ENCODE measurements around the gene POMT2. TPM values are rescaled to one million over a fixed set of nuclear protein-coding genes. Genes with fewer than 3 reads are reported as not detected.

The POMT2 gene
- total RNA-seq, 1 experiment from 2014 or later = 7.1 TPM

DNA sequence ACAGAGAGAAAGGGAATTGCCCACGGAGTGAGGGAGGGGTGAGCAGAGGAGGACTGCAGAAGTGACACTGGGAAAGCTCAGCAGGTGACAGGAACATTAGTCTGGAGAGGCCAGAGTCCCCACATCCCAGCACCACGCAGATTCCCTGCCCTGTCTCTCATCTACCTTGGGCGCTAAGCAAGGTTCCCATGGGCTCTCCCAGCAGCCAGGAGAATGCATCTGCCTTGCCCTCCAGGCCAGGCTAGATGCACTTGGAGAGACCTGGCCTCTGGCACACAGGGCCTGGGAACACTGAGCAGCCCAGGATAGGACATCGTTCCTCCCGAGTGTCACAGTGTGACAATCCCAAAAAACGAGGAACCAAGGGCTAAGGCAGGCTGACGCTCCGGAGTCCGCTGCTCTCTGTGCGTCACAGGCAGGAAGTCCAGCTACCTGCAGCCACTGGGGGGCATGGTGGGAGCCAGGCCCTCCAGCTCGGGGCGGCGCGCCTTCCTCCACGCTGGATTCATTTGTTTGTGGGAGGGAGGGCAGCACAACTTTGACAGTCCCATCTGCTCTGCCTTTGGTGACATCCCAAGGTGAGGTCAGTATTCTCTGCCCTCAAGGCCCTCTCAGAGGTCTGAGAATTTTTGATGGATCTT is 44.3 kb downstream of the POMT2 start:
- Histone ChIP-seq H3K9me3 (replicated peaks) (no peaks in the 10 kb centered on the region), H3K27ac (no peak overlapping the region), H3K4me3 (no peak overlapping the region), H3K4me1 (replicated peaks) (no peaks in the 10 kb centered on the region), H3K36me3 (no peaks in the 10 kb centered on the region), H3K27me3 (replicated peaks) (peaks cover 1% of the 10 kb centered on the region)
- DNase-seq (ENCODE audit: low read depth in 1 of 2, low spot score in 2 of 2) = no peak

DNA sequence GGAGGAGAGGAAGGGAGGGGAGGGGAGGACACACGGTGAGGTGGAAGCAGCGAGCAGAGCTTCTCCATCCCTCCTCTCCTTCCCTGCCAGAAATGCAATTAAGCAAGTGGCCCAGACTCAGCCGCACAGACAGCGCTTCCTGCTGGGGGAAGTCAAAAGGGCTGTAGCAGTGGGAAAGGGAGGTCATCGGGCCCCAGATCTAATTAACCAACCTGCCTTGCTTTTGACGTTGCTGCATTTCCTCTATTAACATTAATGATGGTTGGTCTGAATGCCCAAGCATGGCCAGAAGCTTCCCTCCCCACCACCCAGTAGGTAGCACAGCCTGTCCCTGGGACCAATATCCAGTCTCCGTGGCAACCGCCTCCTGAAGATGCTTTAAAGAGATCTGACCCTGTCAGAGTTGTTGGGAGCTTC is 45.1 kb downstream of the POMT2 start:
- H3K27ac ChIP-seq = no peak overlapping the region
- H3K4me3 ChIP-seq = no peak overlapping the region
- H3K27me3 ChIP-seq (replicated peaks) = peaks cover 9% of the 10 kb centered on the region
- DNase-seq (ENCODE audit: low read depth in 1 of 2, low spot score in 2 of 2) = no peak
- H3K9me3 ChIP-seq (replicated peaks) = no peaks in the 10 kb centered on the region
- no peaks in the 10 kb centered on the region for H3K36me3 ChIP-seq
- no peaks in the 10 kb centered on the region for H3K4me1 ChIP-seq (replicated peaks)

DNA sequence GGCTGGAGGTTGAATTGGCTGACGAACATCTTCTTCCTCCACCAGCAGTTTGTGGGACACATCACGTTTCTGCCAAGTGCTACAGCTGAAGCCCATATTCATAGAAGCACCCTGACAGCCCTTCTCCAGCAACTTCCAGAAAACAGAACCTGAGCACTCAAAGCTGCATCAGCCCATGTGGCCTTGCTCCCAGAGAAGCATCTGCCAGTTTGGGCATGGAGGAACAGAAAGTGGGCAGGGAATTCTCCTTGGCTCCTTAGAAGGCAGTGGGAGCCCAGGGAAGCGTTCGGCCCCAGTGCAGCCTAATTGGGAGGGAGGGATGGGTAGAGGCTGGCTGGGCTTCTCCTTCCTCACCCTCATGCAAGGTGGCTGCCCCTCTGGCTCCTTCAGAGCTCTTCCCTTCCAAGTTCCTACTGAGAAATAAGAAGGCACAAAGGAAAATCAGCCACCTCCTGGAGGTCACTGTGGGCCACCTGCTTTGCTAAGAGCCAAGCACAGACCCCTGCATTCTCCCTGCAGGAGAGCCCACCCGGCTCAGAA is 45.6 kb downstream of the POMT2 start:
- no peaks in the 10 kb centered on the region for H3K4me1 ChIP-seq (replicated peaks)
- no peaks in the 10 kb centered on the region for H3K9me3 ChIP-seq (replicated peaks)
- H3K27me3 ChIP-seq (replicated peaks) = peaks cover 14% of the 10 kb centered on the region
- no peak for DNase-seq (ENCODE audit: low read depth in 1 of 2, low spot score in 2 of 2)
- no peak overlapping the region for H3K27ac ChIP-seq
- no peak overlapping the region for H3K4me3 ChIP-seq
- no peaks in the 10 kb centered on the region for H3K36me3 ChIP-seq

DNA sequence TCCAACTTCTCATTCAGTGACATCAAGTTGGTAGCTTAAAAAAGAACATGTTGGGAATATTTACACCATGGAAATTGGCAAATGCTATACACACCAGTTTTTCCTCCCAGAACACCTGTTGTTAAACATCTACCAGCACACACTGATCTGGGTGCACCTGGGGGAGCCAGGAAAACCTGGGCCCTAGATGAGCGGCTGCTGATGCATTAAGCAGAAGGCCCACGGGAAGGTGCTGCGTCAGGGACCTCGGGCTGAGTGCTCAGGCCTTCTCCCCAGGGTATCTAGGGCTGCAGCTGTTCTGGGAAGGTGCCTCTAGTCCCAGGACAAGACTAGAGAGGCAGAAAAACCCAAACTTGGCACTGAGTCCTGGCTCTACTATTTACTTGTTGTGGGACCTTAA is 46.9 kb downstream of the POMT2 start:
- H3K27me3 ChIP-seq (replicated peaks) = peaks cover 25% of the 10 kb centered on the region
- H3K4me1 ChIP-seq (replicated peaks) = no peaks in the 10 kb centered on the region
- no peak overlapping the region for H3K27ac ChIP-seq
- H3K4me3 ChIP-seq = no peak overlapping the region
- no peaks in the 10 kb centered on the region for H3K9me3 ChIP-seq (replicated peaks)
- no peak for DNase-seq (ENCODE audit: low read depth in 1 of 2, low spot score in 2 of 2)
- no peaks in the 10 kb centered on the region for H3K36me3 ChIP-seq

DNA sequence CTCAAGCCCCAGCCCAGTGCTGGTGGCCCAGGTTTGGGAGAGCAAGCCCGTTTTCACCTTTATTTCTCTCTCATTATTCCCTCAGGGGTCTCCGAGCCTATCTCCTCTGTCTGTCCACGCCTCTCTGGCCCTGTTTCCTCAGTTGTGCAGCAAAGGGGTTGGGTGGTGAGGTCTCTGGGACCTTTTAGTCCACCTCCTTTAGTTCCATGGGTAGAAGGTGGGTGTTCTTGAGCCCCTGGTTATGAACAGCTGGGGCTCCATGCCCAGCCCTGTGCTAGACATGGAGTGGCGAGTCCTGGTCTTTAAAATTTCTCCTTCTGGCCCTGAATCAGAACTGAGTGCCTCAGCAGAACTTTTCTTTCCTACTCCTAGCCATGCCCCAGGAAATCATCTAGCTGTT is 48.4 kb downstream of the POMT2 start:
- Histone ChIP-seq H3K27ac (no peak overlapping the region), H3K9me3 (replicated peaks) (no peaks in the 10 kb centered on the region), H3K27me3 (replicated peaks) (peaks cover 28% of the 10 kb centered on the region), H3K36me3 (no peaks in the 10 kb centered on the region), H3K4me1 (replicated peaks) (no peaks in the 10 kb centered on the region), H3K4me3 (no peak overlapping the region)
- DNase-seq (ENCODE audit: low read depth in 1 of 2, low spot score in 2 of 2) = no peak

DNA sequence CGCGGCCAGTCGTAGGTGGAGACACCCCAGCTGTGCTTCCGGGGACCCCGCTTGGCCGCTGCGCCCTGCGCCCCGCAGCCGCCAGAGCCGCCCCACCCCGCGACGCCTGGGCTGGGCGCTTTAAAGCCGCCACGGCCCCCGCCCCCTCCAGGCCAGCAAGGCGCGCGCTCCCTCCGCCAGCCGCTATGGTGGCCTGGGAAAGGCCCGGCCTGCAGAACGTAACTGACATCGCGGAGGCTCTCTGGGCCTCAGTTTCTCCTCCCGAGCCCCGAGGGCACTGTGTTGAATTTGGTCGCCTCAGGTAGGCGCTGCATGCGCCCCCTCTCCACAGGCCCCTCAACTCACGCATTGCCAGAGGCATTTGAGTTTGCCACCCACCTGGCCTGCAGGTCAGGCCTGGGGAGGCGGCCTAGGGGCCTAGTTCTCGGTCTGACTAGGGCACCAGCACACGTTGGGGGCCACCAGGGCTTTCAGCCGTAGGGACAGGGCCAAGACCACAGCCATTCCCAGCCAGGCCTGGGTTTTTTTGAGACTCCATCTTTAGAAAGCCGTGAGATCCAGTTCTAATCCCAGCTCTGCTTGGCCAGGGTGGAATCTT is 49.5 kb downstream of the POMT2 start, which contains the start of gene NGB:
TSS of gene NGB (minus strand) at position 94 of the 598 bp plus-strand sequence. CDS start 269 bp downstream, outside the sequence.
- H3K27me3 ChIP-seq (replicated peaks) = peaks cover 28% of the 10 kb centered on the region
- no peaks in the 10 kb centered on the region for H3K36me3 ChIP-seq
- no peaks in the 10 kb centered on the region for H3K4me1 ChIP-seq (replicated peaks)
- H3K4me3 ChIP-seq = no peak within 1 kb of the TSS
- no peak for DNase-seq (ENCODE audit: low read depth in 1 of 2, low spot score in 2 of 2)
- no peaks in the 10 kb centered on the region for H3K9me3 ChIP-seq (replicated peaks)
- H3K27ac ChIP-seq = no peak within 1 kb of the TSS

DNA sequence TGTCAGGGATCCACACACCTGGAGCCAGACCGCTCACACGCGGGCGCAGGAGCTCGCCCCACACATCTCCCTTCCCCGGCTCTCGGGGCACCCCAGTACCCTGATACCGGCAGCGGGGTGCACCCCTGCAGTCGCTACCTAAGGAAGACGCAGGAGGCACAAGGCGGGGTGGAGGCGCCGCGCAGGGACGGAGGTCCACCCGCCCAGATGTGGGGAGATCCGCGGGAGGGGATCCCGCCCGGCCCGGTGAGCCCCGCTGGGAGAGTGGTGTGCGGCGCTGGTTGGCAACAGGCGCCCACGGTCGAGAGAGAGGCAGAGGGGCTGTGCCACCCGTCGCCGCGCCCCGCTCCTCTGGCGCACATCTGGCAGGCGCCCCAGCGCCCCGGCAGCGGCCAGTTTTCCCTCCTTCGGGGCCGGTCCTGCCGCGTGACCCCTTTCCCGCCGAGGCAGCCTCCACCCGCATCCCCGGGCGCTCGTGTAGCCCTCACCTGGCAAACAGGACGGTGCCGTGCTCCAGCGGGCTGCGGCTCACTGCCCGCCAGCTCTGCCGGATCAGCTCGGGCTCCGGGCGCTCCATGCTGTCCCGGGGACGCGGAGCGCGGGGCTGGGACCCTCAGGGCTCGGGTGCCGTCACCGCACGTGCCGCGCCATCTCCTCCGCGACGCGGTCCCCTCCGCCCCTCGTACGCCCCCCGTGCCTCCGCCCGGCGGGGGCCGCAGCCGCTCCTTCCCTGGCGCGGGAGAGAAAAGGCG is 50.1 kb downstream of the POMT2 start:
- Histone ChIP-seq H3K27me3 (replicated peaks) (peaks cover 28% of the 10 kb centered on the region), H3K4me1 (replicated peaks) (no peaks in the 10 kb centered on the region), H3K9me3 (replicated peaks) (no peaks in the 10 kb centered on the region), H3K36me3 (no peaks in the 10 kb centered on the region), H3K27ac (no peak overlapping the region), H3K4me3 (no peak overlapping the region)
- DNase-seq (ENCODE audit: low read depth in 1 of 2, low spot score in 2 of 2) = no peak

DNA sequence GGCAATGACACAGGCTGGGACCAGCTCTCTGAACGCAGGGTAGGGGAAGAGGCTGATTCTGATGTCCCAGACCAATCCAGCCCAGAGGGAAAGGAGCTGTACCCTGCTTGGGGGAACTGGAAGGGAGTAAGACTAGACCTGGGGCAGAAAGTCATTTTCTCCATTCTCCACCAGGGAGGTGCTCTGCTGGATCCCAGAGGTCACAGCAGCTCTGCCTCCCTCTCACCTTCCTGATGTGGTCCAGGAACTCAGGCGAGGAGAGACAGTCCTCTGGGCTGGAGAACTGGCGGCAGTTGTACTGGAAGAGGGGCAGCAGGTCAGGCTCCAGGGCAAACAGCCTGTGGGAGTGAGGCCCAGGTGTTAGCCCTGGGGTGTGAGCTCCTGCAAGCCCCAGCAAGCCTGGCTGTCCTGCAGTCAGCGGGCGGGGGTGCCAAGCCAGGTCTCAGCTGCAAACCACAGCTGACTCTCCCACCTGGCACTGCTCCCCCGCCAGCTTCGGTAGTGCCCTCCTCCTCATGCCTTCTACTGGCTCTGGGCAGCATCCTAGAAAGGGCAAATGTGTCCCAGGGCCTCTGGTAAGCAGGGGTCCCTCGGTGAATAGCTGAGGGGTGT is 51.6 kb downstream of the POMT2 start:
- Histone ChIP-seq H3K4me3 (no peak overlapping the region), H3K27me3 (replicated peaks) (peaks cover 28% of the 10 kb centered on the region), H3K4me1 (replicated peaks) (no peaks in the 10 kb centered on the region), H3K27ac (no peak overlapping the region), H3K9me3 (replicated peaks) (no peaks in the 10 kb centered on the region), H3K36me3 (no peaks in the 10 kb centered on the region)
- peak in 1 of 2 experiments; percentile 31 for DNase-seq (ENCODE audit: low read depth in 1 of 2, low spot score in 2 of 2)

DNA sequence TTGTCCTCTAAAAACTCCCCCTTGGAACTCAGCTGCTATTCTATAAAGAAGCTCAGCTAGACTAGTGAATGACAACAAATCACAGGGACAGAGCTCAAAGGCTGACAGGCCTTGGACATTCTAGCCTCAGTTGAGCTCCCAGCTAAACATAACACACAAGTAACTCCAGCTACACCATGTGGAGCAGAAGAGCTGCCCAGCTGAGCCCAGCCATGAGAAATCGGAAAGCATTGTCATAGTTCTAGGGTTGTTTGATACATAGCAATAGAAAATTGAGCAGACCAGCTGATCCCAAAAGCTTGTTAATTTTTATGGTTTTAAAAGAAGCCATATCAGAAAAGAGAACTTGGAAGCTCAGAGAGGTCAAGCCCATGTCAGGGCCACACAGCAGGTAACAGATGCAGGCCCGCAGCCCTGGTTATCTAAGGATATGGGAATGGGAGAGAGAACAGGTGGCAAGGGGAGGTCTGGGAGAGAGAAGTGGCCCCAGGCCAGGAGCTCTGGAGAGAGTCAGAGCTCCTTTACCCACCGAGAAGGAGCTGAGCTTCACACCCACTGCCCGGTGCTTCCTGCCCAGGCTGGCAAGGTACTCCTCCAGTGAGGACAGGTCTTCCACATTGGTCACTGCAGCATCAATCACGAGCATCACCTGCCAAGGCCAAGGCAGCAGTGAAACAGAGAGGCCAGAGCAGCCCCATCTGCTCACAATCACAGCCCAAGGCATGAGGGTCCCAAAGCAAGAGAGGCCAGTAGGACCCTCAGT is 52.6 kb downstream of the POMT2 start:
- peaks cover 34% of the 10 kb centered on the region for H3K27me3 ChIP-seq (replicated peaks)
- H3K4me3 ChIP-seq = no peak overlapping the region
- no peaks in the 10 kb centered on the region for H3K4me1 ChIP-seq (replicated peaks)
- no peaks in the 10 kb centered on the region for H3K36me3 ChIP-seq
- DNase-seq (ENCODE audit: low read depth in 1 of 2, low spot score in 2 of 2) = peak in 1 of 2 experiments; percentile 33
- no peaks in the 10 kb centered on the region for H3K9me3 ChIP-seq (replicated peaks)
- H3K27ac ChIP-seq = no peak overlapping the region

DNA sequence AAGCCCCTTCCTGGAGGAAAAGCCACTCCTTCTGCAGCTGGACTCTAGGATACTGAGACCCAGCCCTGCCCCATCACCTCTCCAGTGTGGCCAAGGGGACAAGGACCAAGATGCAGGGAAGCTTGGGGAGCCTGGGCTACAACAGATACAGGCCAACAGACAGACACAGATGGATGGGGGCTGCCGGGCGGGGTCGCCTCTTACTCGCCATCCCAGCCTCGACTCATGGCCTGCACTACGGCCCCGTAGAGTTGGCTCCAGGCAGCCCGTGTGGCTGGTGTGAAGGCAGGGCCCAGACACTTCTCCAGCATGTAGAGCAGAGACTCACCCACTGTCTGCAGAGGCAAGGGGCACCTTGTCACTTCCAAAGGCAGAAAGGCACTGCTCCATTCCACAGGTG is 54.3 kb downstream of the POMT2 start:
- H3K4me3 ChIP-seq = no peak overlapping the region
- no peaks in the 10 kb centered on the region for H3K36me3 ChIP-seq
- no peak overlapping the region for H3K27ac ChIP-seq
- no peaks in the 10 kb centered on the region for H3K9me3 ChIP-seq (replicated peaks)
- DNase-seq (ENCODE audit: low read depth in 1 of 2, low spot score in 2 of 2) = no peak
- no peaks in the 10 kb centered on the region for H3K4me1 ChIP-seq (replicated peaks)
- H3K27me3 ChIP-seq (replicated peaks) = peaks cover 32% of the 10 kb centered on the region

DNA sequence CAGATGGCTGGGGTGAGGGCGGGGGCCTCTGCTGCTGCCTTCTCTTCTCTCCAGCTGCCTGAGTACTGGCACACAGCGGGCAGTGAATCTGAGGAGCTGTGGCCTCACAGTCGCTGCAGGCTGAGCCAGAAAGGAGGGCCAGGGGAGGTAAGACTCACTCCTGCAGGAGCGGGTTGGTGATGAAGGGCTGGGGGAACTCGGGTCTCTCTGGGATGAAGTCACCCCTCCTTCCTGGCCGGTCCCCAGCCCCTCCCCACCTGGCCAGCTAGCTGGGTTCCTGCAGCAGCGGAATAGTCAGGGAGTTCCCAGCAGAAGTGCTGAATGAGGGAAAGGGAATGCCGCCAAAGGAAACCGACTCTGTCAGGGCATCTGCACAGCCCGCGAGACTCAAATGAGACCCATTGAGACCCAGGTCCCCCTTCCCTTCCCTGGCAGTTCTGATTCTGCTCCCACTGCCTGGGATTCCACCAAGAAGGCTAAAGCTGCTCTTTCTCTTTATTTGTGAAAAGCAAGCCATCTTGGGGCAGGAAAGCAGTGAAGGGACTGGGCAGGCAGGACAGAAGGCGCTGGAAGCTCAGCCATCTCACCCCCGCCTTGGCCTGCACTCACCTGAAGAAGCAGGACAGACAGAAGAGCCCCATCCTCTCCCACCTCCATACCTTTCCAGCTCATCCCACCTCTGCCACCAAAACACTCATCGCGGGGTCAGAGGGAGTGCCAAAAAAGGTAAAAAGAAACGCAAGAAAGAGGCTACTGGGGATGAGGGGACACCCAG is 54.9 kb downstream of the POMT2 start:
- Histone ChIP-seq H3K27ac (no peak overlapping the region), H3K4me1 (replicated peaks) (no peaks in the 10 kb centered on the region), H3K36me3 (no peaks in the 10 kb centered on the region), H3K27me3 (replicated peaks) (peaks cover 26% of the 10 kb centered on the region), H3K9me3 (replicated peaks) (no peaks in the 10 kb centered on the region), H3K4me3 (no peak overlapping the region)
- no peak for DNase-seq (ENCODE audit: low read depth in 1 of 2, low spot score in 2 of 2)

DNA sequence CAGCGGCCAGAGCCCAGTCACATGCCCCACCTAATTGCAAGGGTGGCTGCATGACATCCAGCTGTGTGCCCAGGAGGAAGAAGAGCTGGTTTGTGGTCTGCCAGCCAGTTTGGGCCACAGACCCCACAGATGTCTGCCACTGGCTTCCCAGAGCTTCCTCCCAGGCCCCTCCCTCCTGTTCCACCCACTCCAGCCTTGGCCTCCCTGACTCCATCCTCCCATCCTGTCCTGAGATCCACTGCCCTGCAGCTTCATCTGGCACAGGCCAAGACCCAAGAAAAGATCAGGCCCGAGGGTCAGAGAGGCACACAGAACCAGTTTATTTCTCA is 55.5 kb downstream of the POMT2 start:
- H3K27ac ChIP-seq = no peak overlapping the region
- no peaks in the 10 kb centered on the region for H3K9me3 ChIP-seq (replicated peaks)
- no peak overlapping the region for H3K4me3 ChIP-seq
- H3K36me3 ChIP-seq = no peaks in the 10 kb centered on the region
- peaks cover 20% of the 10 kb centered on the region for H3K27me3 ChIP-seq (replicated peaks)
- DNase-seq (ENCODE audit: low read depth in 1 of 2, low spot score in 2 of 2) = peak in 1 of 2 experiments; percentile 30
- no peaks in the 10 kb centered on the region for H3K4me1 ChIP-seq (replicated peaks)
